Activated CD4-positive, alpha-beta T cell treated with anti-CD3 and anti-CD28 coated beads, Interleukin-10, Interleukin-2, amounts not matched to agents 100 ng/mL and 50 ng/mL, durations not matched to agents 16 hours and 8 hours (primary cell): Measurements from ENCODE around the gene KRI1.
"Not testable (repeated sequence)": the region's sequence is repeated elsewhere in the genome, so short reads cannot be mapped to it uniquely, and the experiment has no call there.

Source experiments
- DNase-seq: peaks from one replicate; pipeline ENCODE4 v3.0.0-alpha.2; 2020

The KRI1 gene

DNA sequence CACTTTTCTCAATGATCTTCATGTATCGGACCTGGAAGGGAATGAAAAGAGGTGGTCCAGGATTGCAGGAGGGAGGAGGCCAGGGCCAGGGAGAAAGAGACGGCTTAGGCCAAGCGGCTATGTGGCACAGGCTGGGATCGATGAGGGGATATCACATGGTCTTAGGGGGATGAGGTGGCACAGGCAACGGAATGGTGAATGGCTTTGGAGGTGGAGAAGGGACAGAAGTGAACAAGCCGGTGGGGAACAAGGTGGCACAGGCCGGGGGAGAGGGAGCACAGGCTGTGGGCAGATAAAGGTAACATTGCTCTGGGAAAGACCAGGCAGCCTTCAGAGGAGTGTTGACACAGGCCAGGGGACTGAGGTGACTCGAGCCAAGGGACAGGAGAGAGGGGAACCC, 8.7 kb upstream of the KRI1 start:
- DNase-seq, result no peak

- DNase-seq, result not testable (repeated sequence)
Measured at GRCh38 chr19:10573793-10574192, 8.0 kb upstream of the KRI1 start.

- DNase-seq, result peak; percentile 100
Measured at GRCh38 chr19:10568826-10569651, 3.2 kb upstream of the KRI1 start, which contains the start of gene CDKN2D. Gene CDKN2D (minus strand): TSS chr19:10568979. CDS start chr19:10568653, 326 bp downstream.

GRCh38 chr19:10568062-10568825, 2.4 kb upstream of the KRI1 start:
- peak; percentile 55 for DNase-seq

- DNase-seq, result peak; percentile 30
Measured at GRCh38 chr19:10567656-10568055, 1.8 kb upstream of the KRI1 start.

- peak; percentile 76 for DNase-seq
Measured at GRCh38 chr19:10566658-10567410, 1.0 kb upstream of the KRI1 start.

- DNase-seq, result no peak
Measured at GRCh38 chr19:10566408-10566657, 523 bp upstream of the KRI1 start.

GRCh38 chr19:10565028-10565566, 713 bp downstream of the KRI1 start:
- DNase-seq, result peak; percentile 73

DNA sequence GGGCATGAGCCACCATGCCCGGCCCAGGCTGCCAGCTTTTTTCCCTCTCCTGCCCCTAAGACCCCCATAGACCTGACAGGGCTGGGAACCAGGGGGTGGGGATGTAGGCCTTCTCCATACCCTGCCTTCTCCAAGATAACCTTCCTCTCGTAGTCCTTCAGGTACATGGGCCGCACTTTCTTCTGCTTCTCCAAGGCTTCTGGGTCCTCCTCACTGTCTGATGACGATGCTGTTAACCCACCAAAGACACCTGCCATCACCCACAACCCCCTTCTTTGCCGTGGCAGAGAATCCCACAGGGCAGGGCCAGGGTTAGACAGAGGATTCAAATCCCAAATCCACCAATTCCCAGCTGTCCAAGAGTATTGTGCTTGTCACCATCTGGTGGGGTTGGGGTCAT, 3.2 kb downstream of the KRI1 start:
- no peak for DNase-seq

GRCh38 chr19:10560154-10560553, 5.7 kb downstream of the KRI1 start:
- no peak for DNase-seq

- no peak for DNase-seq
Measured at GRCh38 chr19:10557603-10558197, 8.1 kb downstream of the KRI1 start.

DNA sequence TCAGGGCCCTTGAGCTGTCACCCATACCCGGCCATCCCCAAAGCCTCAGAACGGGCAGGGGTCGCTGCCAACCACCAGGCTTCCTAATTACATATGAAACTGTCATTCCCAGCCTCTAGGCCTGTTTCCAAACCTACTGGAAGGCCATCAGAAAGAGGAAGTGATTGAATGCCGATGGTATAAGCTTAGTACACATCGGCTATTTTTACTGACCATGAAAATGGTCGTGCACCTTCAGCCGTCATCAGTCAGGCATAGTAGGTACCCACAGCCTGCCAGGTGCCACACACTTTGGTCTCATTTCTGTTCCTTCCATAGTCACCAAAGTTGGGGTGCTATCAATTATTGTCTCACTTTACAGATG, 10.2 kb downstream of the KRI1 start:
- DNase-seq, result no peak

GRCh38 chr19:10554760-10555609, 10.8 kb downstream of the KRI1 start:
- DNase-seq, result no peak

- DNase-seq, result peak; percentile 77
Measured at GRCh38 chr19:10553943-10554381, 11.8 kb downstream of the KRI1 start.

- DNase-seq, result no peak
Measured at GRCh38 chr19:10553087-10553667, 12.6 kb downstream of the KRI1 start.

DNA sequence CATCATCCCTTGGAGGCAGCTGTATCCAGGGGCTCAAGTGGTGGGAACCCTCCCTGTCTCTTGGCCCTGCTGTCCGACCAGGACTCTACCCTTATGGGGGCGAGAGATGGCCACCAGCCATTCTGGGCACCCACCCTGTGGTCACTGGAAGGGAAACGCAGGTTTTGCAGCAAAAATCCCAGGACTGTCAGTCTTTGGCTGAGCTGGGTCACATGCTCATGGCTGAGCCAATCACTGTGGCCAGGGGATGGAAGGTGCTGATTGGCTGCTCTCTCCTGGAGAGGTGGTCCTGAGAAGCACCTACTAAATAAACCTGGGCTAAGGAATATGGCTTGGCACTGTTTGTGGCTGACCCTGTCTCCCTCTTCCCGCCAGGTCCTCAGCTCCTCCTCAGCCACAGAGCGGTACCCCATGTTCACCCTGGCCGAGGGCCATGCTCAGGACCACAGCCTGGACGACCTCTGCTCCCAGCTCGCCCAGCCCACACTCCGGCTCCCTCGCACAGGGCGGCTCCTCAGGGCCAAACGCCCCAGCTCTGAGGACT, 13.2 kb downstream of the KRI1 start:
- DNase-seq, result peak; percentile 49

DNA sequence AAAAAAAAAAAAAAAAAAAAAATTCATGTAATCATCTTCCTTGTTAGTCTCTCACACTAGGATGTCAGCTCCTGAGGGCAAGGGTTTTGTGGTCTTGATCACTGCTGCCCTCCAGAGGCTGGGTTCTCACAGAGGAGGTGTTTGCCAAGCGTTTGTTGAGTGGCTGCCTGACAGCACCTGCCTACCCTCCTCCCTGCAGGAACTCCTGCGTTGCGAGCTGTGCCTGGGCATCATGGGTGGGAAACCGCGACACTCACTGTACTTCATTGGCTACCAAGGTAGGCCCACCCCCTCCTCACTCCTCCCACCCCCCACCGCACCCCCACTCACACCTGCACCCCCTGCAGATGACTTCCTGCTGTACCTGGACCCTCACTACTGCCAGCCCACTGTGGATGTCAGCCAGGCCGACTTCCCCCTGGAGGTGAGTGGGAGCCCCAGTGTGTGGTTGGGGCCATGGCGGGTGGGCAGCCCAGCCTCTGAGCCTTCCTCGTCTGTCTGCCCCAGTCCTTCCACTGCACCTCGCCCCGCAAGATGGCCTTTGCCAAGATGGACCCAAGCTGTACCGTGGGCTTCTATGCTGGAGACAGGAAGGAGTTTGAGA, 14.0 kb downstream of the KRI1 start:
- peak; percentile 65 for DNase-seq

DNA sequence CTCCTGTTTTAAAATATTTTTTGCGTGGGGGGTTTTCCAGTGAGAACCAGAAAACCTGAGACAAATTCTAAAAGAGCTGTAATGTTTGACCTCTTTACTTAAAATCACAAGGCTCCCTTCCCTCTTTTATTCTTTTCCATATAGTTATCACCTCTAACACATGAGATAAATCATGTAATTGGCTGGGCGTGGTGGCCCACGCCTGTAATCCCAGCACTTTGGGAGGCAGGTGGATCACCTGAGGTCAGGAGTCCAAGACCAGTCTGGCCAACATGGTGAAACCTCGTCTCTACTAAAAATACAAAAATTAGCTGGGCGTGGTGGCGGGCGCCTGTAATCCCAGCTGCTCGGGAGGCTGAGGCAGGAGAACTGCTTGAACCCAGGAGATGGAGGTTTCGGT, 14.8 kb downstream of the KRI1 start:
- not testable (repeated sequence) for DNase-seq

DNA sequence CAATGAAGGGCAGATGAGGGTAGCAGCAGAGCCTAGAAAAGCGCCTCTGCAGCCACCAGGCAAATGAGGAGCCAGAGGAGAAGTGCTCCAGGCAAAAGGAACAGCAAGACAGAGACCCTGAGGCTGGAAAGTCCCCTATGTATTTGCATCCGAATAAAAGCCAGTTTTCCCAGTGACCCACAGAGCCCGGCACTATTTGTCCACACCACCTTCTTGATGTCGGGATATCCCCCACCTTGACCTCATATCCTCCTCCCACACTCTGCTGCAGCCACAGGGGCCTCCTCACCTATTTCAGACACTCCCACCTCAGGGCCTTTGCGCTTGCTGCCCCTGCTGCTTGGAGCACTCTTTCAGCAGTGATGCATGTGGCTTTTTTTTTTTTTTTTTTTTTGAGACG, 15.5 kb downstream of the KRI1 start:
- no peak for DNase-seq

GRCh38 chr19:10549733-10550132, 16.1 kb downstream of the KRI1 start:
- no peak for DNase-seq

GRCh38 chr19:10548746-10549276, 17.0 kb downstream of the KRI1 start:
- no peak for DNase-seq
